Measurements from ENCODE around the gene TFEB. TPM values are rescaled to one million over a fixed set of nuclear protein-coding genes. Genes with fewer than 3 reads are reported as not detected.

The TFEB gene
- polyA plus RNA-seq, 12 donors: 3.7 to 27.9 (median 6.0) TPM; not detected in 1

DNA sequence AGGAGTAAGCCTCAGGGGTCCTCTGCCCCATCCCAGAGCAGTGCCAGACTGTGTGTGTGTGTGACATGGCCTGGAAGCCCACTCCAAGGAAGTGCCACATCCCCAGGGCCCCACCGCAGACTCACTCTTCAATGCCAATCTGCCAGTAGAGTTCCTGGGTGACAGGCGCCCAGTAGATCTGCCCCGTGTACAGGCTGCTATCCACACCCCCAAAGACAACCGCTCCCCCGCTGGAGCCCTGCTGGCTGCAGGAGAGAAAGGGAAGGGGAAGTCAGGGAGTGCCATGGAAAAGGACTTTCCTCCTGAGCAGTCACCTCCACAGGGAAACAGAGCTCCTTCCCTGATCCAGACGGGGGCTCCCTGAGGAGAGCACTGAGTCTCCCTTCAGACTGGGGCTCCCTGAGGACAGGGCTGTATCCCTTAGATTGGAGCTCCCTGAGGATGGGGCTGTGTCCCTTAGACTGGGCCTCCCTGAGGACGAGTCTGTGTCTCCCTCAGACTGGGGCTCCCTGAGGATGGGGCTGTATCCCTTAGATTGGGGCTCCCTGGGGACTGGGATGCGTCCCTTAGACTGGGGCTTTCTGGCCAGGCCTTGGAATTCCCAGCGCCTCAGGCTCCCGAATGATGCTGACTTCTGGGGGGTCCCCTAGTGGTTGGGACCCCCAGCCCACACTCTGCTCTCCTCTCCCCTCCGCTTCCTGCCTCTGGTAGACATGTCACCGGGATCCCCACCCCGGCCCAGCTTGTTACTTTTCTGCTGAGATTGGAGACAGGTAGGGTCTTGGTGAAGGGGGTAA, 5.2 kb upstream of the TFEB start:
- DNase-seq: no peak

DNA sequence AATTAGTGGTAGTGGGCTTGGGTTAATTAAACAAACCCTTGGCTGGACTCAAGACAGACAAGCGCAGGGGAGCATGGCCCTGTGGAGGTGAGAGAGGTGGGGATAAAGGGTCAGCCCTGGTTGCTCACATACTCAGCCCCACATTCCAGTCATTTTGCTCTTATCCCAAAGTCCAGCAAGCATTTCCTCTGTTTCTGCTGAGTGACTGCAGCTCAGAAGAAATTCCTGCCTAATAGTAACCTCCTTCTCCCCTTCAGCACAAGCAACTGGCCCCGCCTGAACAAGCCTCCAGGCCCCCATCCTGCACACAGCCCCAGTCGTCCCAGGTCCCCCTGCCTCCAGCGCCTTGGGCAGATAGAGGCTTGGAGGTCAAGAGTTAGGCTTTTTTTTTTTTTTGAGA, 3.6 kb upstream of the TFEB start:
- no peak for DNase-seq

DNA sequence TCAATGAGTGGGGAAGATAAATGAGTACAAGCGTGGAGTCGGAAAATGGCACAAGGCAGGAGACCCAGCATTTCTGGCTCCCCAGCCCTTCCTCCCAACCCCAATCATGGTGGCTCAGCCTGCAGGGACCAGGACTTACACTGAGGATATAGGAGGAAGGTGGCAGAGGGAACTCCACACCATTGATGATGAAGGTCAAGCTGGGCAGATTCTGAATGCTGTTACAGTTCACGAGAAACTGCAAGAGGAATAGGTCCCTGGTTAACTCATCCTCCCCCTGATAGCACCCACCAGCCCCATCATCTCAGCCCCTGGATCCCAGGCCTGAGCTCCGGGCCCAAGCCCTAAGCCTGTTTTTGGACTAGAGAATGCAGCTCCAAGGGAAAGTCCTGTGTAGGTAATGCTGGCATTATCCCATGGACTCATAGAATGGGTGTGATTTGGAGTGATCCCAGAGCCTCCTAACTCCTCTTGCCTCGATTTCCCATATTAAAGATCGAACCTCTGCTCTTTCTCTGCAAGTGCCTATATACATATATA, 2.3 kb upstream of the TFEB start:
- DNase-seq: no peak

DNA sequence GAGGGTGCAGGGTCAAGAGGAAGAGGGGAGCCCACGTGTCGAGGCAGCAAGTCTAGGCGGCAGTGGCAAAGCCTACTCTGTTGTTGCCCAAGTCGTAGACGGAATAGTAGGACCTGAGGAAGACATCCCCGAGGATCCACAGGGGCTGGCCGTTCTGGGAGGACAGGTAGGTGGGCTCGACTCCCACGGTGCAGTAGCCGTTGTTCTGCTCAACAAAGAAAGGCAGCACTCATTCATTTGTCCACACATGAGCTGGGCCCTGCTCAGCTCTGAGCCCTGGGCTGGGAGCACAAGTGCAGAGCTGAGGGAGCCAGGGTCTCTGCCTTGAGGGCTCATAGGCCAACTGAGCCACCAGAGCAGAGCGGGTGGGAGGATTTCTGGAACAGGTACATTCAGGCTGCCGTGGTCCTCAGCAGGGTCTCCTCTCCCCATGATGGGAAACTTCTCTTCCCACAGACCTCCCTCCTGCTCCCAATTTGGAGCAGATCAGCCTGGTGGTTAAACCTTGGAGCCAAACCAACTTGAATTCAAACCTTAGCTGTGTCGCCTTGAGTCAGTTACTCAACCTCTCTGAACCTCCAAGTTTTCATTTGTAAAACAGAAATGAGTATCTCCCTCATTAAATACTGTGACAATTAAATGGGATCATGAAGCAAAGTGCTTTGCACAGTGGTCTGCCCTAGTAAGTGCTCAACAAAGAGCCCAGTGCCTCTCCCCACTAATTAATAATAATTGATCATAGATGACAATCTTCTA, 1.6 kb upstream of the TFEB start:
- DNase-seq: no peak

DNA sequence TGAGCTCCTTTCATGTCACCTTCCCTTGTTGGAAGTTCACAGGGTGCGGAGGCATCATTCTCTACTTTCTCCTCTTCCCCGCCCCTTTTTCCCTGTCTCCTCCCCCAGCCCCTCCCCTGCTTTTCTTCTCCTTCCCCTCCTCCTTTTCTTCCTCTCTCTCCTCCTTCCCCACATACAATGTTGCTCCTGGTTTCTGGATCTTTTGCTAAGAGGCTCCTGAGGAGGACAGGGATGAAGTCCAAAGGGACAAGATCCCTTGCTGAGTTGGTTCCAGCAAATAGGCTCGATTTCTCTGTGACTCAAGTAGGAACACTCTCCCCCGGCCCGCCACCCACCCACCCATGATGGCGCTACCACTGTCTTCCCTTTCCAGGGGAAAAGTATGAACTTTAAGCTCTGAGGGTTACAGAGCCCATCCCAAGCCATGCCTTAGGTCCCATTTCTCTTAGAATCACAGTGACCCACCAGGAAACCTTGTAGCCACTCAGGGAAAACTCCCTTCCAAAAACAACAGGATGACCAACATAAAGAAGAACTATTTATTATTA, 852 bp upstream of the TFEB start:
- no peak for DNase-seq

DNA sequence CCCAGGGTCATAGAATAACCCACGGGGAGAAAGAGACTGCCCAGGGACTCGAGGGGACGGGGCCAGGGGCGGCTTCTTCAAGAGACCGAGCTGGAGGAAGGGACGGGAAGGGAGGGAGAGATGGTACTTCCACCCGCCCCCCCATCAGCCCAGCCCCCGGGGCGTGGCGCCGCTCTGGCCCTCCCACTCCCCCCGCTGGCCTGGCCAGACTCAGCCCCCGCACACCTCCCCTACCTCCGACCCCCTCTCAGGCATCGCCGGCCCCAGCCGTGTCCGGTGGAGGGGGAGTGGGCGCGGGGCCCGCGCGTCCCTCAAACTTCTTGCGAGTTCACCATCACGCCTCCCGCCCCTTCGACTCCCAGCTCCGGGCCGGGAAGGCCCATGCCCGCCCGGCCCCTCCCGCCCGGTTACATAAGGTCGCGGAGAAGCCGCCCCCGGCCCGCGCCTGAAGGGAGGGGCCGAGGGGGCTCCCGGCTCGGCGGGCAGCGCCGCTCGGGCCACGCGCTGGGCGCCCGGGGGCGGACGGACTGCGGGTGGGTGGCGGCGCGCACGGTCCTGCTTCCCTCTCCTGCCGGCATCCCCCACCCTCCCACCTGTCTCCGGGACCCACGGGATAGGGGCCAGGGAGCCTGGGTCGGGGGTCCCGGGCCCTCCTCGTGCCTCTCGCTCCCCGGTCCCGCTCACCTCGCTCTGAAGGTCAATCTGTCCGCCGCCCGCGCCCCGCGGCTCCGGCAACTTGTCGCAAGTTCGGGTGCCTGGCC, 562 bp downstream of the TFEB start:
- peak; percentile 88 for DNase-seq

DNA sequence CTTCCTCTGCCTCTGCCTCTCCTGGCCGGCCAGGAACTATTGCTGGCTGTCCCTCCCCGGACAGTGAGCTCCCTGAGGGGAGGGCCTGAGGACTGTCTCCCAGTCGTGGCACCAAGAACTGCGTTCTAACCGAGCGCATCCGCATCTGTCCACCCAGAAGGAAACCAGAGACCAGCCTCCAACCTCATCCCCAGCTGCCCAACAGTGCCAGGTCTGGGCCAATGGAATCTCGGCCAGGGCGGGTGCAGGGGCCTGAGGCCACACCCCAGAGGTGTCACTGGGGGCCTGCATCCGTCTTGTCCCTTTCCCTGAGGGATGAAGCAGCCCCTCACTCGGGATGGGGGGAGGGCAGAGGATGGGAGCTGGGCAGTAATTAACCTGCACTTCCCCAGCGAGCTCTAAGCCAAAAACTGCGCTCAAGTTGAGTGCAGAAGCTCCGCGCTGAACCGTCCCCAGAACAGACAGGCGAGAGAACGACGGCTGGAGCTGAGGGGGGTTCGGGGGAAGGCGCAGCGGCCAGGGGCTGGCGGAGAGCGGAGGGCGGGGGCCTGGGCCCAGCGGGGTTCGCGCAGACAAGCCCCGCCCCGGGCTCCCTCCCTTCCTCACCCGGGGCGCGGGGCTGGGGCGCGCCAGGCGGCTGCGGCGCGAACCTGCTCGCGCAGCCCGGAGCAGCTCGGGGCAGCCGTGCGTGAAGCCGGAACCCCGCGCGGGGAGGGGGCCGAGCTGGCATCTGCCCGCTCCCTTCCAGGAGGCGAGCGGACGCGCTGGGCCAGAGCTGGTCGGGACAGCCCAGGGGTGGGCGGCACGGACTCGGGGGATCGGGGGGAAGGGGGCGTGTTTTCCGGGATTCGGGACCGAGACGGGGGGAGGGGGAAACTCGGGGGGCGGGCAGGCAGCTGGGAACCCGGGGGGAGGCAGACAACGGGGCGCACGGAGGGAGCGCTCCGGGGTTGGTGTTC, 1.4 kb downstream of the TFEB start:
- peak; percentile 75 for DNase-seq

DNA sequence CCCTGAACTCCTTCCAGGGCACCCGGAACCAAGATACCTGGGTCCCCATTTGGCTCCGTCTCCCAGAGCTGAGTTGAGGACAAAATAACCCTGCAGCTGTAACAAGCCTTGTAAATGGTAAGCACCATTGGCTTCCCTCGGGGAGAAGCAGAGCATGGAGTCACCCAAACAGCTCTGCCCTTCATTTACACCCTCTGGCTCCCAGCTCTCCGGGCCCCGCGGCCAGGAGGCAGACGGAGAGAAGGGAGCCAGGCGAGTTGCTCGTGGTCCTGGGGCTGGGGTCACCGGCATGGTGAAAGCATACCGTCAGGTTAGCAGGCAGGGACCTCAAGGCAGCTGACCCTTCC, 2.1 kb downstream of the TFEB start:
- DNase-seq: no peak

DNA sequence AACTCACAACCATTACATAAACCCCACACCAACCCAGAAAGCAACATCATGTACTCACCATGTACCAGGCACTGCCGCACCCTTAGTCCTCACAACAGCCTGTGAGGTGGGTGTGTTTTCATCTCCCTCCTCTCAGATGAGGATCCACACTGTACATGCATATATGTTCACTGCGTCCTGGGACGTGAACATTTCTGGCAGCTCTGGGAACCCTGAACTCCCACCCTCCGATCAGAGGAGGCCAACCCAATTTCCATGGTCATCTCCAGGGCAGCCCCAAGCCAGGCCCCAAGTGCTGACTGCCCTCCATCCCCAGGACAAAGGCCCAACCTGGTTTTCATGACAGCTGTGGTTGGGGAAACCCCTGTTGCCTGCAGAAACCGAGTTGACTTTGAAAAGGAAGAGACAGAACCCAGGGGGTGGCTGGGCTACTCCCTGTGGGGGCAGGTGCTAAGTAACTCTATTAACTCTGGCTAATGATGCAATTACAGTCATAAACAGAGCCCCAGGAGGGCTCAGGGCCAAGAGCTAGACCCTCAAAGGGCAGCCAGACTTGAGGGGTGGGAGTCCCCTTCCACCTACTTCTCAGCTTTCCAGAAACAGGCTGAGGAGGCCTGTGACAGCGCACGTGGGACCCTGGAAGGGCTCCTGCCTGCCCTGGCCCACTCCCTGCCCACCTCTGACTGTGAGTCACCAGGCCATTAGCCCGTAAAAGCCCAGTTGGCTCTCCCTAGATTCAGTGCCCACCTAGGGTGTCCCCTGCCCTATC, 2.6 kb downstream of the TFEB start:
- no peak for DNase-seq

DNA sequence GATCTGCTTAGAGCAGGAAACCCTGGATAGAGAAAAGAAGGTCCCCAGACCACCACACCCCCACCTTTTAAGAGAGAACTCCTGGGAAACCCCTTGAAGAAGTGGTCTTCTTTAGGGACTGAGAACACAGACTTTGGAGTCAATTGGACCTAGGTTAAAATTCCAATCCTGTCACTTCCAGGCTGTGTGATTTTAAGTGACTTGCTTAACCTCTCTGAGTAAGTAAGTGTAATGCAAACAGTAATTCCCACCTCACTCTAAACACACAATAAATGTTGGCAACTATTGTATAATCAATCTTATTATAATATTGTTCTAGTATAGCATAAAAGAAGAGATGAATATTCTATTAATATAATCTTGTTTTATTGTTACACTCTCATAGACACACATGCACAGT, 3.3 kb downstream of the TFEB start:
- no peak for DNase-seq

DNA sequence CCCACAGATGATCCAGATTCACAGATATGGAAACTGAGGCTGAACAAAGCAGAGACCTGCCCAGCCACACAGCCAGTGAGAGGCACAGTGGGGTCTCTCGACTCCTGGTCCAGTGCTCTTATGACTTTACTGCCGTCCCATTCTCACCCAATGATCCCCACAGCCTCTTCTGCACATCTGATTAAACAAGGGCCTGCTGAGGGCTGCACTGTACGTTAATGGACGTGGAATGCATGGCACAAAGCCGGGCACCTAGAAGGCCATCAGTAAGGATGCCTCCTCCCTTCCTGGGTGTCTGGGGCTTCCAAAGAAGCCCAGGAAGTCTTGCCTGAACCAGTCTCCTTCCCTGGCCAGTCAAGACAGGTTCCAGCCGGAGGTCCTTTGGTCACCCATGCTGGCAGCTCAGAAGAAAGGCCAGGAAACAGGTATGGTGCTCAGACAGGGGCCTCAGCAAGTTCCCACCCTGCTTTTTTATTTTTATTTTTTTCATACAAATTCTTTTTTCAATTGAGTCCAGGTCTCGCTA, 3.8 kb downstream of the TFEB start:
- DNase-seq: no peak

DNA sequence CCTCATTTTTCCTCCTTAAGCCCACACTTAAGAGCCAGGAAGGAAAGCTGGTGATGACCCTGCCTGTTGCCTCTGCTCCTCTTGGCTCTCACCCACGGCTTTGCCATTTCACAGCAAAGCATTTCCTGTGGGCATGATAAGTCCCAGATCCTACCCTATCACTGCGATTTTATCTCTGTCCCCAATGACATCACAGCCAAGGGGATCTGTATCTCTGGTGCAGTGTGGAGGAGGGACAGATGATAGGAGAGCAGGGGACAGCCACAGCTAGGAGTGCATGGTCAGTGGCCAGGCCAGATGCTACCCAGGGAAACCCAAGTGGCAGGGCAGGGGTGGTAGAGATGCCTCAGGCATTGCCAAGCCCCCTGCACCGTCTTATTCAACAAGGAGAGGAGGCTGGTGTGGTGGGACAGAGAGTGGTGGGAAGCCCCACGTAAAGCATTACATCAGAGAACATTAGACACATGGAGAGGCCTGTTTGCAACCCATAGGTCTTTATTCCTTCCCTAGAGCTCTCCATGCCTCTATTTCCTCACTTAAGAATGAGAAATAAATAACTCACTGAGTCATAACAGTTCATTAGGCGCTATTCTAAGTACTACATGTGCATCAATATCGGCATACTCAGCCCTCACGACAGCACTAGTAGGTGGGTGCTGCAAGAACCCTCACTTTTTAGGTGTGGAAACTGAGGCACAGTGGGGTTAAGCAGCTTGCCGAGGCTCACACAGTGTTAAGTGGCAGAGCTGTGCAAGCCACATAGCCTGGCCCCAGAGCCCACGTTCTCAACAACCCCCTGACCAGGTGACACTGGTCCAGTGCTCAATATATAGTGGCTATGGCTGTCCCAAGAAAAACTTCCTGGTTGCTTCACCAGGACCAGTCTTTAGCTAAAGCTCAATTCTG, 4.6 kb downstream of the TFEB start:
- DNase-seq: no peak

DNA sequence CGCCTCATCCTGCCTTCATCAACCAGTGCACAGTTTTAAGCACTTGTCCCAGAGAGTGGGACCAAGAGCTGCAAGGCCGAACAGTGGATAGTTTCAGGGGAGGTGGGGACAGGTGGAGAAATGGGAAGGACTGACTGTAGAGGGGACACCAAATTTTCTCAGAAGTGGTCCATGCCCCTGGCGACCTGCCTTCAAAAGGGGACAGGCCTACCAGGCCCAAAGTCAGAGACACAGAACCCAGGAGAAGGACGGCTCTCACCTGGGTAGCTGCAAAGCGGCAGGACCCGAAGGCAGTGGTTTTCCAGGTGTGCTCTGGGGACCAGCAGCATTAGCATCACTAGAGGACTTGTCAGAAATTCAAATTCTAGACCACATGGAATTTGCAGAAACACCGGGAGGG, 5.8 kb downstream of the TFEB start:
- no peak for DNase-seq

DNA sequence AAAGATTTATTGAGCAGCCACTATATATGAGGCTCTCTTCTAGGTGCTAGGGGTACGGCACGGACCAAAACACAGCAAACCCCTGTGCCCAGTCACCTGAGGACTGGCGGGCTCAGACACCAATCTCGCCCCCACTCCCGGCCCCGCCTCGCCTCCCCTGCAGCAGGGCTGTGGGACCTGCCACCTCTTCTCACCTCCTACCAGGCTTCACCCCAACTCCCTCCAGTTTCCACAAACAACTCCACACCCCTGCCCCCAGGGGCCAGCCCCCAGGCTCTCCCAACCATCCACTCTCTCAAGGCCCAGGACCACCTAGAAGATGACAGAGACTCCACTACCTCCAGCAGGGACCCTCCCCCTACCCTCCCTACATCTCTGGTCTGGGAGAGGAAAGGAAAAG, 6.5 kb downstream of the TFEB start:
- no peak for DNase-seq

DNA sequence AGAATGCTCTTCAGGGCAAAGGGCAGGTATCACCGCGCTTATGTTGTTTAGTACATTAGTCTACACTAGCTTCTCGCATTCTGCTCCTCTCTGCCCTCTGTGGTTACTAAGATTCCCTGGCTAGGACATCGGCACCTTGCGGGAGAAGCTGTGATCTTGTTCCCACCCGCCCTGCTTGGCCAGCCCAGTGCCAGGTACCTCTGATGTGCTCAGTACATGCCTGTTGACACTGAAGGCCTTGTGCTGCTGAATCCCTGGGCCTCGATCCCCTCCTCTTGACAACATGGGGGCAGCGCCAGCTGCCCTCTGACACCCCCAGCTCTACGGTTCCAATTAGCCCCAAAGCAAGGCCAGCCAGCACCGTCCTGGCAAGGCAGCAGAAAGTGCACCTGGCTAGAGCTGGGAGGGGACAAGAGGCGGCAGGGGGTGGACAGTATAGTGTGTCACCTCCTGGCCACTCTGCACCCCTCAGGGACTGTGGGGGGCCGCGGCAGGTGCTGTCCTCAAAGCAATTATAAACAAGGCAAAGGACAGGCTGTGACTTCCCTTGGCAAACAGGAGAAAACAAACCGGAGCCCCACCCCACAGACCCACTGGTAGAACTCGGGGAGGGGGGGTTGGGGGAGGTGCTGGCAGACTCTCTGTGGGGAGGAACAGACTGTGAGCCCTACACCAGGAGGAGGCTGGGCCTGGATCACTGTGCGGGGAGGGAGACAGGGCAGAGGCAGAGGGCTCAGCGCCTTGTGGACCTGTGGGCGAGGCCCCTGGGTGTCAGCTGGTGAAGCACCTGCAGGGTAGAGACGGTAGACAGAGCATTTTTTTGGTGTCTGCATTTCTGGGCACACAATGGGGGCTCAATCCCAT, 7.1 kb downstream of the TFEB start:
- DNase-seq: no peak

DNA sequence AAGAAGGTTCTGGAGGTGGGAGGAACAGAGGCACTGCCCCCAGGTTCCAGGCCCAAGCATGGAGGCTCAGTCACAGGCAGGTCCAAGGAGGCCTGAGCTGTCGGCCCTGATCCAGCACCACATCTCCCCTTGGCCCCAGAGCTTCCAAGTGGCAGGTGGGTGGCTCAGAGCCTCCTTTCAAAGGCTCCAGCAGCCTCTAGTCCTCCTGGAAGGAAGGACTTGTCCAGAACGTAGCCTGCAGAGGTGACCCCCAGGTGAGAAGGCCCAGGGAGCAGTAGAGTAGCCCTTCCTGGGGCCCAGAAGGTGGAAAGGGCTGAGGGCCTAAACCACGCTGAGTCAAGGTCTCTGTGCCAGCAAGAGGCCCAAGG, 7.7 kb downstream of the TFEB start:
- no peak for DNase-seq

DNA sequence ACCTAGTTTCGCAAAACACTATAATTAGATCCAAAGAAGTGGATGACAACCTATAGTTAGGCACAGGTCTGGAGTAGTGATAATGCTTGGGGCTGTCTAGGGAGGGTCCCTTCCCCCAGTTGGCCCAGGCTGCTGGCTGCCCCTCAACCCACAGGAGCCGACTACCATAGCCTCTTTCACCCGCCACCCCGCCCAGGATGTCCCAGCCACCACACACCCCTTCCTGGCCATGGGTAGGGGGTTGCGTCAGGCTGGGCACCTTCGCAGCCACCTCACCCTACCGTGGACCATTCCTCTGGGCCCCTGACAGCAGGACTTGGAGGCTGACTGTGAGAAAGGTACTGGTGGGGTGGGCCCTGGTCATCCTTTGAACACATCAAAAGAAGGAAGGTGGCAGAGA, 8.5 kb downstream of the TFEB start:
- no peak for DNase-seq
